ENCODE measurements around the gene CDC14B.

- TF ChIP-seq CTCF (conservative IDR thresholded peaks at IDR 0.05; ENCODE audit: low read depth, low read length) (no peak), EZH2 (IDR thresholded peaks at IDR 0.05; ENCODE audit: borderline replicate concordance, low read depth, low read length, poor library complexity, severe bottlenecking) (no peak)
Measured at GRCh38 chr9:96626912-96627311, 7.3 kb upstream of the CDC14B start.

Measured in A673 (cell line).